GM12878 (cell line): Measurements from ENCODE around the gene ERP29. TPM values are rescaled to one million over a fixed set of nuclear protein-coding genes. Genes with fewer than 3 reads are reported as not detected.
A peak's percentile ranks its signal among the peaks of the same experiment; 100 is the strongest.

Experiments
- ATAC-seq: fragments of 200-7000 bp; cut with Tn5 transposase; 3 replicates; pipeline ENCODE4 v1.9.1; 2020; ENCODE audit warnings: mild to moderate bottlenecking, moderate library complexity
- BruUV-seq: library from RNA; stranded (reverse); fragments of 400-500 nt; replicated peaks from 2 replicates; lab custom pipeline; 2021; lab: Mats Ljungman, UMichigan
- CTCF ChIA-PET: fragments of 300-600 bp; sonication (Branson Sonifier 250); formaldehyde crosslinking; extraction: SDS; loops from one replicate; lab custom pipeline; 2021; ENCODE audit warnings: inconsistent platforms; lab: Yijun Ruan, JAX
- POLR2A ChIA-PET: fragments of 350-600 bp; formaldehyde crosslinking; extraction: SDS; loops from one replicate; lab custom pipeline; 2021; ENCODE audit warnings: inconsistent platforms; lab: Charles Lee
- RAD21 ChIA-PET: fragments of 300-600 bp; sonication (Branson Sonifier 250); formaldehyde crosslinking; loops from one replicate; lab custom pipeline; 2023; ENCODE audit warnings: antibody characterized with exemption; ENCODE audit not compliant: unreplicated experiment; lab: Charles Lee
- SMC1A ChIA-PET: fragments of 300-600 bp; sonication (Branson Sonifier 250); formaldehyde crosslinking; loops from one replicate; lab custom pipeline; 2023; ENCODE audit not compliant: unreplicated experiment, uncharacterized antibody; lab: Charles Lee
- DNase-seq: peaks from one replicate; pipeline ENCODE4 v3.0.0-alpha.2; 2011; ENCODE audit warnings: low read depth, low spot score
- FAIRE-seq: peaks from 3 replicates; lab custom pipeline; 2011; peaks lifted over from hg19 to GRCh38; lab: Jason Lieb, UNC
- H2AFZ ChIP-seq: 2 replicates; pipeline ENCODE4 v1.6.0; 2011; ENCODE audit warnings: low read depth, low read length, control low read depth; ENCODE audit not compliant: control insufficient read depth
- H3K27ac ChIP-seq: 2 replicates; pipeline ENCODE4 v1.5.1; 2011; ENCODE audit warnings: control low read depth; ENCODE audit not compliant: control insufficient read depth, insufficient read depth
- H3K27me3 ChIP-seq, 2 experiments: replicated peaks in 1 of 2; 2 replicates each; pipeline versions ENCODE4 v1.6.0 to v1.6.1; 2011; ENCODE audit warnings: low read length in 1 of 2; ENCODE audit not compliant: control insufficient read depth in 2 of 2, insufficient read depth in 2 of 2
- H3K36me3 ChIP-seq, 2 experiments: 2 replicates each; pipeline ENCODE4 v1.5.1; 2011; ENCODE audit warnings: low read length in 1 of 2; ENCODE audit not compliant: control insufficient read depth in 2 of 2, insufficient read depth in 2 of 2
- H3K4me1 ChIP-seq: 2 replicates; pipeline ENCODE4 v1.6.1; 2011; ENCODE audit warnings: mild to moderate bottlenecking, low read length, moderate library complexity, mixed read lengths; ENCODE audit not compliant: control insufficient read depth, insufficient read depth
- H3K4me2 ChIP-seq: 2 replicates; pipeline ENCODE4 v1.6.0; 2011; ENCODE audit warnings: control low read depth; ENCODE audit not compliant: control insufficient read depth, insufficient read depth
- H3K4me3 ChIP-seq: fragments of 200-600 bp; sonication (generic); 2 replicates; pipeline ENCODE4 v1.5.1; 2016
- H3K79me2 ChIP-seq: 2 replicates; pipeline ENCODE4 v1.6.0; 2011; ENCODE audit warnings: low read length; ENCODE audit not compliant: control insufficient read depth, insufficient read depth
- H3K9ac ChIP-seq: 2 replicates; pipeline ENCODE4 v1.8.0; 2011; ENCODE audit warnings: low read length, control low read depth, mixed read lengths; ENCODE audit not compliant: control insufficient read depth, insufficient read depth
- H3K9me3 ChIP-seq: replicated peaks from 3 replicates; pipeline ENCODE4 v1.5.1; 2011; ENCODE audit warnings: mild to moderate bottlenecking, low read length; ENCODE audit not compliant: control insufficient read depth, insufficient read depth
- H4K20me1 ChIP-seq: 2 replicates; pipeline ENCODE4 v1.6.0; 2011; ENCODE audit not compliant: control insufficient read depth, insufficient read depth
- NR2C2 ChIP-seq: IDR thresholded peaks from 2 replicates; pipeline ENCODE4 v1.6.1; 2011; ENCODE audit warnings: borderline replicate concordance, low read depth; ENCODE audit not compliant: control insufficient read depth, insufficient read length
- WGBS: methylation state at CpG from one replicate; pipeline ENCODE4 v1.1.6; 2016; ENCODE audit warnings: low lambda C conversion rate; ENCODE audit not compliant: insufficient replicate concordance, insufficient coverage; ENCODE audit errors: missing lambda C conversion rate; 5-methylcytosine and 5-hydroxymethylcytosine counted together
- in situ Hi-C: fragments of 300-500 bp; cut with MboI; formaldehyde crosslinking; loops from 9 replicates; pipeline ENCODE4 v1.14.3; 2018; ENCODE audit warnings: mixed read lengths
- intact Hi-C: fragments of 100-400 bp; cut with micrococcal nuclease; formaldehyde crosslinking; loops from one replicate; pipeline ENCODE4 v1.14.2; 2022; ENCODE audit not compliant: unreplicated experiment
- microRNA-seq: library from miRNA; unstranded; fragments of <30 nt; microRNA quantifications from one replicate; pipeline ENCODE4, GENCODE V29; 2018
- polyA plus RNA-seq, 11 experiments: library from polyadenylated mRNA; depleted of rRNA in 4 of 11; unstranded in 6 of 11; stranded (reverse) in 5 of 11; fragments of >200 nt; fragmentation: Nextera tagmentation in 4 of 11; fragmentation: Illumina TruSeq in 1 of 11; extraction: Ambion mirVana in 4 of 11; extraction: Trizol in 1 of 11; gene quantifications; 1 replicate in 1 of 11; 2 replicates in 10 of 11; pipeline versions ENCODE4 v1.2.1 to v1.2.3, GENCODE V29; 2011 to 2016; ENCODE audit warnings: inconsistent platforms in 2 of 11, missing spikeins in 2 of 11, low read depth in 1 of 11
- small RNA-seq: library from RNA; depleted of rRNA; stranded (forward); fragments of <200 nt; gene quantifications from one replicate; pipeline ENCODE3, GENCODE V24; 2014
- total RNA-seq, 4 experiments: library from RNA; depleted of rRNA in 3 of 4; stranded (reverse); fragments of >200 nt in 3 of 4; fragmentation: Illumina TruSeq in 1 of 4; extraction: Trizol in 1 of 4; gene quantifications; 2 replicates each; pipeline versions ENCODE4 v1.2.1 to v1.2.3, GENCODE V29; 2013 to 2021

The ERP29 gene
- total and polyA plus RNA-seq, 10 of the 15 experiments (the other 5 are each of a cell fraction or from before 2014, with no cell fraction given) = 46.7 to 146 (median 107) TPM

GRCh38 chr12:112066566-112066965, 53.3 kb downstream of the ERP29 start:
- no peak for TF ChIP-seq NR2C2
- ChIA-PET SMC1A (interaction anchor here (1.1 to 1.5 kb wide), 2 partner anchors 11 to 65 kb away, joined by 3 to 7 read pairs; no protein-coding TSS in a partner anchor), RAD21 (interaction anchor here (0.5 kb wide), 1 partner anchor 17 kb away, joined by 3 read pairs; no protein-coding TSS in a partner anchor), CTCF (interaction anchor here (1.7 kb wide), 1 partner anchor 11 kb away, joined by 5 read pairs; no protein-coding TSS in a partner anchor), POLR2A (interaction anchor here (1.0 kb wide), 1 partner anchor 14 kb away, joined by 3 read pairs; no protein-coding TSS in a partner anchor)
- no peak overlapping the region for H3K4me2 ChIP-seq
- no peaks in the 10 kb centered on the region for H4K20me1 ChIP-seq
- in situ Hi-C loops = no loop called here
- H3K79me2 ChIP-seq = no peaks in the 10 kb centered on the region
- no peak overlapping the region for H3K4me3 ChIP-seq
- DNase-seq = no peak
- no peaks in the 10 kb centered on the region for H3K27me3 ChIP-seq
- H3K27ac ChIP-seq = no peak overlapping the region
- no peak overlapping the region for H2AFZ ChIP-seq
- TSS peak; percentile 33 for BruUV-seq
- no peak for ATAC-seq
- no peaks in the 10 kb centered on the region for H3K4me1 ChIP-seq
- H3K9me3 ChIP-seq = no peaks in the 10 kb centered on the region
- 50% methylated on average over 2 of the region's 2 CpGs for WGBS
- FAIRE-seq = no peak
- intact Hi-C loops = no loop called here
- no peak overlapping the region for H3K9ac ChIP-seq
- H3K36me3 ChIP-seq = peaks cover 12 to 21% of the 10 kb centered on the region in 2 experiments

Small RNA genes within 50 kb of the gene (microRNA-seq; reads per million reads assigned to microRNA genes)
- 0.56 reads per million for gene MIR3657

Small RNA genes within 50 kb of the gene (small RNA-seq; reads per million reads assigned to genes)
- not detected for gene AC004024.1
- not detected for gene MIR3657
- not detected for gene RF00019

Other genes with a start within 250 kb of the ERP29 start
- 11.9 and 12.2 TPM in 2 replicates for gene ALDH2, start 246.5 kb upstream of the ERP29 start, total RNA-seq (2014; rRNA removed)
- 4.5 and 4.8 TPM in 2 replicates for gene ALDH2, start 246.5 kb upstream of the ERP29 start, total RNA-seq (2014; rRNA removed; fragmentation: Illumina TruSeq; extraction: Trizol)
- 15.2 and 16.6 TPM in 2 replicates for gene ALDH2, start 246.5 kb upstream of the ERP29 start, total RNA-seq (2021)
- gene ALDH2, start 246.5 kb upstream of the ERP29 start, polyA plus RNA-seq (2011; rRNA removed) = 1.4 TPM in 2 replicates
- gene ALDH2, start 246.5 kb upstream of the ERP29 start, polyA plus RNA-seq (2014; fragmentation: Illumina TruSeq; extraction: Trizol) = 5.9 and 7.7 TPM in 2 replicates
- gene ALDH2, start 246.5 kb upstream of the ERP29 start, polyA plus RNA-seq (2014; fragmentation: Nextera tagmentation; extraction: Ambion mirVana) = 1 to 10 TPM; 1.8 to 4.9 TPM
- 16.2 and 16.4 TPM in 2 replicates for gene ALDH2, start 246.5 kb upstream of the ERP29 start, polyA plus RNA-seq (2014; rRNA removed)
- gene ALDH2, start 246.5 kb upstream of the ERP29 start, polyA plus RNA-seq (2016; fragmentation: Nextera tagmentation; extraction: Ambion mirVana) = 10 to 100 TPM in 1 of 2 experiments, 1 to 10 TPM in 1; 9.7 to 12.4 TPM
- 45.4 and 46.8 TPM in 2 replicates for gene MAPKAPK5, start 171.2 kb upstream of the ERP29 start, total RNA-seq (2014; rRNA removed)
- 40.8 and 42.5 TPM in 2 replicates for gene MAPKAPK5, start 171.2 kb upstream of the ERP29 start, total RNA-seq (2014; rRNA removed; fragmentation: Illumina TruSeq; extraction: Trizol)
- gene MAPKAPK5, start 171.2 kb upstream of the ERP29 start, total RNA-seq (2021) = 45.6 and 54.3 TPM in 2 replicates
- gene MAPKAPK5, start 171.2 kb upstream of the ERP29 start, polyA plus RNA-seq (2011; rRNA removed) = 50.4 and 50.6 TPM in 2 replicates
- gene MAPKAPK5, start 171.2 kb upstream of the ERP29 start, polyA plus RNA-seq (2014; fragmentation: Illumina TruSeq; extraction: Trizol) = 39.7 and 39.9 TPM in 2 replicates
- 10 to 100 TPM; 12.6 to 14.4 TPM for gene MAPKAPK5, start 171.2 kb upstream of the ERP29 start, polyA plus RNA-seq (2014; fragmentation: Nextera tagmentation; extraction: Ambion mirVana)
- 42.2 and 48.6 TPM in 2 replicates for gene MAPKAPK5, start 171.2 kb upstream of the ERP29 start, polyA plus RNA-seq (2014; rRNA removed)
- gene MAPKAPK5, start 171.2 kb upstream of the ERP29 start, polyA plus RNA-seq (2016; fragmentation: Nextera tagmentation; extraction: Ambion mirVana) = 10 to 100 TPM; 35.8 to 52.9 TPM
- 6.0 and 7.2 TPM in 2 replicates for gene TMEM116, start 261 bp upstream of the ERP29 start, total RNA-seq (2014; rRNA removed)
- 8.9 and 9.2 TPM in 2 replicates for gene TMEM116, start 261 bp upstream of the ERP29 start, total RNA-seq (2014; rRNA removed; fragmentation: Illumina TruSeq; extraction: Trizol)
- 5.5 and 6.0 TPM in 2 replicates for gene TMEM116, start 261 bp upstream of the ERP29 start, total RNA-seq (2021)
- 25.7 and 31.0 TPM in 2 replicates for gene TMEM116, start 261 bp upstream of the ERP29 start, polyA plus RNA-seq (2011; rRNA removed)
- 7.6 and 7.8 TPM in 2 replicates for gene TMEM116, start 261 bp upstream of the ERP29 start, polyA plus RNA-seq (2014; fragmentation: Illumina TruSeq; extraction: Trizol)
- gene TMEM116, start 261 bp upstream of the ERP29 start, polyA plus RNA-seq (2014; fragmentation: Nextera tagmentation; extraction: Ambion mirVana) = 10 to 100 TPM in 1 of 2 experiments, 1 to 10 TPM in 1; 7.9 to 13.5 TPM
- 7.7 and 8.0 TPM in 2 replicates for gene TMEM116, start 261 bp upstream of the ERP29 start, polyA plus RNA-seq (2014; rRNA removed)
- 10 to 100 TPM; 10.9 to 13.0 TPM for gene TMEM116, start 261 bp upstream of the ERP29 start, polyA plus RNA-seq (2016; fragmentation: Nextera tagmentation; extraction: Ambion mirVana)
- 23.4 and 28.1 TPM in 2 replicates for gene NAA25, start 95.4 kb downstream of the ERP29 start, total RNA-seq (2014; rRNA removed)
- 28.3 and 30.3 TPM in 2 replicates for gene NAA25, start 95.4 kb downstream of the ERP29 start, total RNA-seq (2014; rRNA removed; fragmentation: Illumina TruSeq; extraction: Trizol)
- 34.1 and 39.2 TPM in 2 replicates for gene NAA25, start 95.4 kb downstream of the ERP29 start, total RNA-seq (2021)
- gene NAA25, start 95.4 kb downstream of the ERP29 start, polyA plus RNA-seq (2011; rRNA removed) = 29.3 and 34.8 TPM in 2 replicates
- gene NAA25, start 95.4 kb downstream of the ERP29 start, polyA plus RNA-seq (2014; fragmentation: Illumina TruSeq; extraction: Trizol) = 36.5 and 38.8 TPM in 2 replicates
- gene NAA25, start 95.4 kb downstream of the ERP29 start, polyA plus RNA-seq (2014; fragmentation: Nextera tagmentation; extraction: Ambion mirVana) = 10 to 100 TPM; 15.0 to 32.1 TPM
- 18.5 and 20.5 TPM in 2 replicates for gene NAA25, start 95.4 kb downstream of the ERP29 start, polyA plus RNA-seq (2014; rRNA removed)
- 10 to 100 TPM; 29.5 to 33.6 TPM for gene NAA25, start 95.4 kb downstream of the ERP29 start, polyA plus RNA-seq (2016; fragmentation: Nextera tagmentation; extraction: Ambion mirVana)
- gene TRAFD1, start 112.1 kb downstream of the ERP29 start, total RNA-seq (2014; rRNA removed) = 45.9 and 52.9 TPM in 2 replicates
- 37.2 and 37.5 TPM in 2 replicates for gene TRAFD1, start 112.1 kb downstream of the ERP29 start, total RNA-seq (2014; rRNA removed; fragmentation: Illumina TruSeq; extraction: Trizol)
- gene TRAFD1, start 112.1 kb downstream of the ERP29 start, total RNA-seq (2021) = 44.6 and 44.8 TPM in 2 replicates
- gene TRAFD1, start 112.1 kb downstream of the ERP29 start, polyA plus RNA-seq (2011; rRNA removed) = 49.1 and 58.4 TPM in 2 replicates
- gene TRAFD1, start 112.1 kb downstream of the ERP29 start, polyA plus RNA-seq (2014; fragmentation: Illumina TruSeq; extraction: Trizol) = 54.7 and 69.1 TPM in 2 replicates
- gene TRAFD1, start 112.1 kb downstream of the ERP29 start, polyA plus RNA-seq (2014; fragmentation: Nextera tagmentation; extraction: Ambion mirVana) = 10 to 100 TPM; 42.3 to 43.8 TPM
- 39.3 and 46.6 TPM in 2 replicates for gene TRAFD1, start 112.1 kb downstream of the ERP29 start, polyA plus RNA-seq (2014; rRNA removed)
- 10 to 100 TPM; 54.4 to 55.5 TPM for gene TRAFD1, start 112.1 kb downstream of the ERP29 start, polyA plus RNA-seq (2016; fragmentation: Nextera tagmentation; extraction: Ambion mirVana)